A204.1 (cell line): ENCODE measurements around the gene ARL4A.
A peak's percentile ranks its signal among the peaks of the same experiment; 100 is the strongest.
"Not testable (repeated sequence)": the region's sequence is repeated elsewhere in the genome, so short reads cannot be mapped to it uniquely, and the experiment has no call there.

Source experiments
- FAIRE-seq: peaks from 2 replicates; lab custom pipeline; 2012; peaks lifted over from hg19 to GRCh38; lab: Jason Lieb, UNC

Gene ARL4A

GRCh38 chr7:12686891-12687717, at the start of gene ARL4A:
TSS of gene ARL4A (plus strand) at chr7:12687633. CDS start at chr7:12688255, 622 bp downstream.
- FAIRE-seq, result peak; percentile 92

GRCh38 chr7:12637819-12638592, 49.4 kb upstream of the ARL4A start:
- no peak for FAIRE-seq

GRCh38 chr7:12638851-12639456, 48.5 kb upstream of the ARL4A start:
- peak; percentile 98 for FAIRE-seq

- no peak for FAIRE-seq
Observed at GRCh38 chr7:12640299-12641096, 46.9 kb upstream of the ARL4A start.

- no peak for FAIRE-seq
Observed at GRCh38 chr7:12641196-12641595, 46.2 kb upstream of the ARL4A start.

- no peak for FAIRE-seq
Observed at GRCh38 chr7:12642508-12642907, 44.9 kb upstream of the ARL4A start.

GRCh38 chr7:12643001-12643643, 44.3 kb upstream of the ARL4A start:
- no peak for FAIRE-seq

GRCh38 chr7:12643644-12644043, 43.8 kb upstream of the ARL4A start:
- FAIRE-seq, result no peak

GRCh38 chr7:12645212-12645611, 42.2 kb upstream of the ARL4A start:
- FAIRE-seq, result not testable (repeated sequence)

- no peak for FAIRE-seq
Observed at GRCh38 chr7:12646139-12646538, 41.3 kb upstream of the ARL4A start.

- no peak for FAIRE-seq
Observed at GRCh38 chr7:12647364-12648219, 39.8 kb upstream of the ARL4A start.

- FAIRE-seq, result no peak
Observed at GRCh38 chr7:12648704-12649261, 38.6 kb upstream of the ARL4A start.

- no peak for FAIRE-seq
Observed at GRCh38 chr7:12649348-12649747, 38.1 kb upstream of the ARL4A start.

GRCh38 chr7:12650080-12650479, 37.4 kb upstream of the ARL4A start:
- no peak for FAIRE-seq

- FAIRE-seq, result no peak
Observed at GRCh38 chr7:12653110-12653509, 34.3 kb upstream of the ARL4A start.

- FAIRE-seq, result no peak
Observed at GRCh38 chr7:12653518-12653917, 33.9 kb upstream of the ARL4A start.

GRCh38 chr7:12655161-12655560, 32.3 kb upstream of the ARL4A start:
- no peak for FAIRE-seq

- FAIRE-seq, result not testable (repeated sequence)
Observed at GRCh38 chr7:12660423-12660822, 27.0 kb upstream of the ARL4A start.

GRCh38 chr7:12660986-12661385, 26.4 kb upstream of the ARL4A start:
- not testable (repeated sequence) for FAIRE-seq

GRCh38 chr7:12661581-12661980, 25.9 kb upstream of the ARL4A start:
- FAIRE-seq, result no peak
